Testis (tissue), 2 donors: ENCODE measurements around the gene ADAR.

Experiments used
- CTCF ChIP-seq, 3 experiments: fragments of 450-650 bp in 2 of 3; fragments of 200-600 bp in 1 of 3; sonication (generic) in 1 of 3; IDR thresholded peaks; one replicate each; pipeline ENCODE4 v1.5.1; 2016 to 2019; ENCODE audit warnings: antibody characterized with exemption in 3 of 3, mild to moderate bottlenecking in 2 of 3, moderate library complexity in 1 of 3
- POLR2A ChIP-seq: fragments of 450-650 bp; IDR thresholded peaks from one replicate; pipeline ENCODE4 v1.6.1; 2017; ENCODE audit warnings: antibody characterized with exemption, mild to moderate bottlenecking, moderate library complexity

GRCh38 chr1:154571244-154571963, 36.6 kb downstream of the ADAR start:
- no peak for TF ChIP-seq CTCF (IDR thresholded peaks at IDR 0.05)
- no peak for TF ChIP-seq POLR2A
